ENCODE results near the gene RASAL2. TPM values are rescaled to one million over a fixed set of nuclear protein-coding genes. Genes with fewer than 3 reads are reported as not detected.

Gene RASAL2
- total RNA-seq, 1 donor from 2014 or later = 44.2 TPM

DNA sequence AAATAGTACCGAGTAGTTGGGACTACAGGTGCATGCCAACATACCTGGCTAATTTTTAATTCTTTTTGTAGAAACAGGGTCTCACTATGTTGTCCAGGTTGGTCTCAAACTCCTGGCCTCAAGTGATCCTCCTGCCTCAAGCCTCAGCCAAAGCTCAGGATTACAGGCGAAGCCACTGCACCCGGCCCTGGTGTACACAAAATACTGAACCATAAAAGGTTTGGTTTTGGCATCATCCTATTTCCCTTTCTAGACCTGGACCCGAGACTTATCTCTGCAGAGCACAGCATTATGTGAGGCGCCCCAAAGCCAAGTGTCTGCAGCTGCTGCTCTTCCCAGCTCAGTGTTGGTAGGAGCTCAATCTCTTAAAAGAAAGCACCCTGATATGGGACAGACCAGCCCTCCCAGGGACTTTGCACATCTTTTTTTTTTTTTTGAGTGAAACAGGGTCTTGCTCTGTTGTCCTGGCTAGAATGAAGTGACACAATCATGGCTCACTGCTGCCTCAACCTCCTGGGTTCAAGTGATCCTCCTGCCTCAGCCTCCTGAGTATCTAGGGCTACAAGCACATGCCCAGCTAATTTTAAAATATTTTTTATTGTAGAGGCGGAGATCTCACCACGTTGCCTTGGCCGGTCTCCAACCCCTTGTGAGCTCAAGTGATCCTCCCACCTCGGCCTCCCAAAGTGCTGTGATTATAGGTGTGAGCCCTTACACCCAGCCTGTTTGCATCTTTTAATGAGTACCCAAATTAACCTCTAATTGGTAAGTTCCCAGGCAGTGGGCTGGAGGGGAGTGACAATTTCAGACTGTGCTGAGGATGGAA, 439.4 kb downstream of the RASAL2 start:
- H3K9ac ChIP-seq (ENCODE audit: low read length) = no peak overlapping the region
- H4K20me1 ChIP-seq (ENCODE audit: insufficient read depth, low read length) = no peaks in the 10 kb centered on the region
- no peaks in the 10 kb centered on the region for H3K79me2 ChIP-seq (ENCODE audit: insufficient read depth, low read length)
- H3K4me1 ChIP-seq (ENCODE audit: insufficient read depth, low read length) = peaks cover 36% of the 10 kb centered on the region
- H3K27me3 ChIP-seq (ENCODE audit: insufficient read depth, low read length) = no peaks in the 10 kb centered on the region
- no peak overlapping the region for H2AFZ ChIP-seq (ENCODE audit: low read depth, low read length)
- peaks cover 3% of the 10 kb centered on the region for H3K27me3 Mint-ChIP-seq (ENCODE audit: low read depth, unreplicated experiment)
- H3K4me3 ChIP-seq (ENCODE audit: insufficient read depth, low read depth, low read length) = no peak overlapping the region
- no peak overlapping the region for H3K27ac Mint-ChIP-seq (ENCODE audit: unreplicated experiment)
- no peaks in the 10 kb centered on the region for H3K36me3 Mint-ChIP-seq (ENCODE audit: low read depth, unreplicated experiment)
- H3K4me2 ChIP-seq (ENCODE audit: low read length) = no peak overlapping the region
- H3K4me3 Mint-ChIP-seq (ENCODE audit: unreplicated experiment) = no peak overlapping the region
- no peaks in the 10 kb centered on the region for H3K9me3 ChIP-seq (ENCODE audit: insufficient read depth, low read depth, low read length)
- no peaks in the 10 kb centered on the region for H3K9me3 Mint-ChIP-seq (ENCODE audit: unreplicated experiment)
- TF ChIP-seq EZH2 (IDR thresholded peaks at IDR 0.05; ENCODE audit: insufficient read depth, low read length) = no peak
- no peak for TF ChIP-seq CTCF (IDR thresholded peaks at IDR 0.05; ENCODE audit: insufficient read depth, low read depth, low read length)
- no peak for DNase-seq (ENCODE audit: low read depth)
- peaks cover 35% of the 10 kb centered on the region for H3K4me1 Mint-ChIP-seq (ENCODE audit: low read depth, unreplicated experiment)
- FAIRE-seq = no peak
- no peaks in the 10 kb centered on the region for H3K36me3 ChIP-seq (ENCODE audit: insufficient read depth, low read length)
- no peak overlapping the region for H3K27ac ChIP-seq (ENCODE audit: low read depth, low read length)

Other genes with a start within 250 kb of the RASAL2 start
- 3.0 and 4.2 TPM in 2 replicates for gene SEC16B, start 124.0 kb upstream of the RASAL2 start, total RNA-seq